ENCODE data around the gene C1orf198.
"Not testable (repeated sequence)": the region's sequence is repeated elsewhere in the genome, so short reads cannot be mapped to it uniquely, and the experiment has no call there.

Gene C1orf198

DNA sequence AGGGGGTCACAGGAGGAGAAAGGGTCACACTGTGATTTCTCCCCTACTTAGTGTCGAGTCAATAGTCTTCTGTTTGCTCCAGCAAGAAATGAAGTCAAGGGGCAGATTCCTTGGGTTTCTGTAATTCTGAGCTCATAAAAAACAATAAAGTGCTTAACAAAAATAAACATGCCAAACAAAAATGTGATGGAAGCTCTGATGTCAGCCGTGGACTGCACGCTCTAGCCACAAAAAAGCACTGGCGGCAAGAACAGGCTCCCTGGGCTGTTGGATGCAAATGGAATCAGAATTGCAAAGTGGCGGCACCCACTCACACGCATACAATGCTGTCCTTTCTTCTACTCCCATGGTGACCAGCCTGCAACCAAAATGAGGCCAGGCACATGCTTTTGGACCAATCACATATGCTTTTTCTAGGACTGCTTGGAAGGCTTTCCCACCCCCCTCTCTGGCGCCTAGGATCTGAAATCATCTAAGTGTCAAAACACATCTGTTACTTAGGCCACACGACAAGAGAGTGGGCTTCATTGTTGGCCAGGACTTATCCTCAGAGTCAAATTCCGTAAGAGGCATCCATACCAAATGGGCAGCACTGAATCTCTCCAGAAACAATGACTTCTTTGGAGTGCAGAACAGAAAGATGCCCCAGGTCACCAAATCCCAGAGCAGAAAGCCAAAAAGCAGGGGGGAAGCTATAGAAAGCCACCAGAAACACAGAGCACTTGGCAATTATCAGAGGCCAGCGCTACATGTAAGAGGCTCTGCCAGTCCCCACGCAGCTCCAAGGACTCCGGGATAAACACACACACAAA is 9.2 kb downstream of the C1orf198 start:
- DNase-seq: no peak

DNA sequence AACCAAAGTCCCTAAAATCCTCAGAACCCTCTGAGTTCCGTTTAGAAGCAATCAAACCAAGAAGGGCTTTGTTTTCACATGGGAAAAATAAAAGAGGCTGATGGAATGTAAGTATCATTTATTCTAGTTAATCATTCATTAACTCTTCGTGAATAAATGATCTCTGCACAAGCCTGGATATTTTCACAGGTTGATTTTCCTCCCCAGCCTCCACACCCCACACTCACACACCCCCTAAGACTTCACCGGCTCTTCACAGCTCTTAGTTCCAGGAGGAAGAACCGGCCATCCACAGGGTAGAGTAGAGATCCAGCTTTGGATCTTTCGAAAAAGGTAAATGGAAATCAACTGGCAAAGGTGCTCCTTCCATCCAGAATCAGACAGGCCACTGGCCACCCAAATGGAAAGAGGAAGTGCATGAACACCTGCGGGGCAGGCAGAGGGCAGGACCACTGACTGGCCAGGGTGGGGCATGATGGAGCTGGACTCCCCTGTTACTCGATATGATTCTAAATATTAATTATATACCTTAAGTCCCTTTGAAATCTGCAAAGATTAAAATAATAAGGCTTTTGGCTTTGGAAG is 10.0 kb downstream of the C1orf198 start:
- DNase-seq: no peak

GRCh38 chr1:230857822-230858221 is 10.5 kb downstream of the C1orf198 start:
- DNase-seq: no peak

DNA sequence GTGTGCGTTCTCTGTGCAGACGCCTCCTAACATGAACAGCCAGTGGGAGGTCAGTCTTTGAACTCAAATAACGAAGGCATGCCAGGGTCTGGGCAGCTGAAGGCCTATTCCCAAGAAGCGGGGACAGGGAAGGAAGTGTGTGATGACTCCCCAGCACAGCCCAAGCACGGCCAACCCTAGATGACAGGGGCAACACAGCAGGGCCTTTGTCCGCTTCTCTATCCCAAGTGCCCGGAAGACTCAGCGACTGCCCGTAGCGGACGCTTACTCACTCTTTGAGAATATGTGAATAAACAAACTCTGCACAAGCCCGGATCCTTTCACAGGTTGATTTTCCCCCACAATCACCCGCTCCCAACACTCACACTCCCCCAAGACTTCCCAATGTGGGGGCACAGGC is 11.2 kb downstream of the C1orf198 start:
- DNase-seq: no peak

GRCh38 chr1:230855886-230856285 is 12.4 kb downstream of the C1orf198 start:
- no peak for DNase-seq

DNA sequence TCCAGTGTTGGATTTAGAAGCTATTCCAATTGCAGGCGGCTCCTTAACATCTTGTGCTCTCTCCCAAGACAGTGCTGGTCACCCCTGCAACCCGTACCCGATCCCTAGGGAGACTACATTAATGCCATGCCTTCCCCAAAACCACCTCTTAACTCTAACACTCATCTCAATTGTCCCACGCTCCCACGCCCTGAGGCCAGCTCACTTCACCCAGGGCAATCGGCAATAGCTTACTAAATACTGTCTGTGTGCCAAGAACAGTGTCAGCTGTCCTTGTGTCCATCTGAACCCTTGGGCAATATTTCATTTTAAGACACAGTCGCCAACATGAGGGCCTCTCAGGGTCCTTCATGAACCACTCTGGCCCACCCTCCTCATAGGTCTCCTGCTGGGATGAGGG is 13.9 kb downstream of the C1orf198 start:
- no peak for DNase-seq

GRCh38 chr1:230853731-230854130 is 14.6 kb downstream of the C1orf198 start:
- DNase-seq: no peak

GRCh38 chr1:230852959-230853358 is 15.4 kb downstream of the C1orf198 start:
- DNase-seq: no peak

DNA sequence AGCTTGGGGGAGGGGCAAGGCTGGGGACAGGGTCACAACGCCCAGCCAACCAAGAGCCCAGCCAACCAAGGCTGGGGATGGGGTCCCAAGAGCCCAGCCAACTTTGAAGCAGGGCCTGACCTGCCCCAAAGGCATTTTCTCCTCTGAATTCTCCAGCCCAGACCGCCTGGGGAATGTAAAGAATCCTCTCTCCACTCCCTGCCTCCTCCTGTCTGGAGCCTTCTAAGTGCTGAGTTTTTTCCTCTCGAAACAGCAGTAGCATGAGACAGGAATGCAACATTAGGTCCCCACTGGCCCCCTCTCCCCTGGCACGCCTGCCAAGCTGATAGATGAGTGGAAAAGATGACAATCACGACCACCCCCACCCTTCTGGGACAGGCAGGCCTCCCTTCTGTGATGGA is 17.0 kb downstream of the C1orf198 start:
- no peak for DNase-seq

GRCh38 chr1:230850547-230850946 is 17.8 kb downstream of the C1orf198 start:
- DNase-seq: no peak

DNA sequence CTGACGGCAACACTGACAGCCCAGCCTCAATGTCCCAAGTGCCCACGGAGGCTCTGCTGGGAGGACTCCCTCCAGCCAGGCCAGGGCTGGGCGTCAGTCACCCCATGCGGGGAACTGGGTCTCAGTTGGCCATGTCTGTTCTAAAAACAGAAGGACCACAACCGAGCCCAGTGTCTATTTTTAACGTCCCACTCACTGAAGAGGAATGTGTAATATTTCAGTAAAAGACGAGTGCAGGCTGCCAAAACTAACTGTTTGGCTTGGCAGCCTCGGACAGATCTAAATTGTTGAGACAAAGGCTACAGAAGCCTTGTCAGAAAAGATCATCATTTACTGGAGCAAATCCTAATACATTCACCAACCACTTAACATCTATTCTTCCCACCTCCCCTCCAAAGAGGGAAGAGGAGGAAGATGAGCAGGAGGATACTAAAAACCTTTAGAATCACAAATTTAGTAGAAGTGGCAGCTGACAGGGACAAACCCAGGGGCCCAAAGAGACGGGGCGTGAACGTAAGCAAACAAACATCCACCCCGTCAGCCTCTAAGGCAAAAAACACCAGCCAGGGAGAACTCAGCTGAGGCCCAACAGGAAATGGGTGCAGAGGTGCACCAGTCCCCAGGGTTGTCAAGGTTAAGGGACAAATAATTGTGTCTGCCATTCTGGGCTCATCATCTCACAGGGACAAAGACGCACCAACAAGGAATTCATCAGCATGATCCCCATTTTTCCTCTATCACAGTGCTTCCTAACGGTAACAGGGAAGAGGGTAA is 18.7 kb downstream of the C1orf198 start:
- DNase-seq: no peak

- no peak for DNase-seq
These were observed 20.1 kb downstream of the C1orf198 start for GRCh38 chr1:230848235-230848634.

GRCh38 chr1:230845184-230845583 is 23.1 kb downstream of the C1orf198 start:
- not testable (repeated sequence) for DNase-seq

DNA sequence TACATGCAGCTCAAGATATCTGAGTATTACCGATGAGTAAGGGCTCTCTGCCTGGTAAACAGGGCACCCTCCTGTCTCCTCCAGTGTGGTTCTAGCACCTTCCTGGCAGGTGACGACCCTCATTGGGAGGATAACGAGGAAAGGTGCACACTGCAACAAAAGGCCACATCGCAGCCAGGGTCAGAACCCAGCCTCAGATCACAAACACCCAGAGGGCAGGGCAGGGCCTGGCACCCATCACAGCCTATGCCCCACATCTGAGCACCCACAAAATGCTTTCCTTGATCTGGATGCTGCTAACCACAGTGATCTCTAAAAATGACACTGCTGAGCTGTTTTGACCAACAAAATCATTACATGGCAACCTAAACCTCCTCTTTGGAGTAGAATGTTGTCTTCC is 23.8 kb downstream of the C1orf198 start:
- DNase-seq: no peak

- no peak for DNase-seq
These were observed 24.6 kb downstream of the C1orf198 start for GRCh38 chr1:230843503-230844309.

DNA sequence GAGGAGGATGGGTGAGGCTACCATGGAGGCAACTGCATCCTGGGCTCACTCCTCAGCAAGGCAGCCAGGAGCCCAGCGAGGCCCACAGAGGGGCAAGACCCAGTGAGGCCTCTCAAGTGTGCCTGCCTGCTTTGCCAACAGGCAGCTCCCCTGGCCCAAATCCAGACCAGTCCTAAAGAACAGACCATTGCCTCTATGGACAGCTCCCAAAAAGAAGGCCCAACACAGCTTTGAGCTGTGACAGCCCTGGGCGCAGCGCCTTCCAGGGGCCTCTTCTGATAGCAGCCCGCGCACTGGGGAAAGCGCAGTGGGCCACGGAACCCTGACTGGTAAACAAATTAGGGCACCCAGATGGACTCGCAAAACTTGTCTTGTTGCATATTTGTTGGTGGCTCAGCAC is 25.5 kb downstream of the C1orf198 start:
- DNase-seq: no peak

GRCh38 chr1:230839173-230839572 is 29.1 kb downstream of the C1orf198 start:
- DNase-seq: no peak

GRCh38 chr1:230836793-230837192 is 31.5 kb downstream of the C1orf198 start:
- DNase-seq: no peak

DNA sequence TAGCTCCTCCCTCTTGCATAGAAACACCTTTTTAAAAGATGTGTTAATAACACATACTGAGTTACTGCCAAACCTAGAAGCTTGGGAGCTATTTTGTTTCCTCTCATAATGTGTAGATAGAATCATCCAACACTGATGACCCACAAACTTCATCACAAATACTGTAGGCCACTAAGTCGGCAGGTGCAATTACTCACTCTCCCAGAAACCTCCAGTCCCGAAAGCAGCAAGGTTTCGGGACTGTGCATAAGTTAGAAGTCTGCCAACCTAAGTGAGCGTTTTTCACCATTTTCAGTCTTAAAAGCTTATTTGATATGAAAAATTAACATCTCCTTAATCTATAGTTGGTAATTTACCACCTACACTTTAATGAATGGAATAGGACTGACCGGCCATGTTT is 32.0 kb downstream of the C1orf198 start:
- DNase-seq: no peak

DNA sequence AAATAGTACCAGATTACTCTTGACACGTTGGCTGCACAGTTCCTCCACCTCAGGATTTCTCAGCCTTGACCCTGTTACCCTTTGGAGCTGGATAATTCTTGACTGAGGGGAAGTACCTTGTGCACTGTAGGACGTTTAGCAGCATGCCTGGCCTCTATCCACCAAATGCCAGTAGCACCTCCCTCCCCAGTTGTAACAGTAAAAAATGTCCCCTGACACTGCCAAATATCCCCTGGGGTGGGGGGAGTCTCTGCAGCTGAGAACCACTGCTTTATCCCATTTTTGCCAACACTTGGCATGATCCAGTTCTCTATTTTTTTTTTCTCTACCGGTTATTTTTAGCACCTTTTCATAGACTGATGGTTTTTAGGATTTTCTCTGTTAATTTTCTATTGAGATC is 34.0 kb downstream of the C1orf198 start:
- no peak for DNase-seq

DNA sequence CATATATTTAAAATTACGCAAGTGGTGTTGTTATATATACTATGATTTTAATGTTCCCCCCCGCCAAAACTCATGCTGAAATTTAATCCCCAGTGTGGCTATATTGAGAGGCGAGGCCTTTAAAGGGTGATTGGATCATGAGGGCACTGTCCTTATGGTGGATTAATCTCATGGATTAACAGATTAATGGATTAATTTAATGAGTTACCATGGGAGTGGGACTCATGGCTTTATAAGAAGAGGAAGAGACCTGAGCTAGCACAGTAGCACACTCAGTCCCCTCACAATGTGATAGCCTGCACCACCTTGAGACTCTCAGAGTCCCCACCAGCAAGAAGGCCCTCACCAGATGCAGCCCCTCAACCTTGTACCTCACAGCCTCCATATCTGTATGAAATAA is 34.8 kb downstream of the C1orf198 start:
- no peak for DNase-seq

- no peak for DNase-seq
These were observed 35.8 kb downstream of the C1orf198 start for GRCh38 chr1:230832476-230832875.

- no peak for DNase-seq
These were observed 36.5 kb downstream of the C1orf198 start for GRCh38 chr1:230831771-230832170.
